GM21447 (cell line): ENCODE measurements around the gene EFNA3.

Experiments used
- ATAC-seq: cut with Tn5 transposase; IDR thresholded peaks from one replicate; pipeline ENCODE4 v1.9.1; 2021; ENCODE audit not compliant: unreplicated experiment

Gene EFNA3

DNA sequence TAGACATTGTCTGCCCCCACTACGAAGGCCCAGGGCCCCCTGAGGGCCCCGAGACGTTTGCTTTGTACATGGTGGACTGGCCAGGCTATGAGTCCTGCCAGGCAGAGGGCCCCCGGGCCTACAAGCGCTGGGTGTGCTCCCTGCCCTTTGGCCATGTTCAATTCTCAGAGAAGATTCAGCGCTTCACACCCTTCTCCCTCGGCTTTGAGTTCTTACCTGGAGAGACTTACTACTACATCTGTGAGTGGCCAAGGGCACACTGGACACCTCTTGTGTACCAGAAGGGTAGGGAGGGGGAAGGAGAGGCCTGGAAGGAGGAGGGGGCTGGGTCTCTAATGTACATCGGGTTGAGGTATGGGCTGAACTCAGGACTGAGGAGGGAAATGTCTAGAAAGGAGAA, 11.9 kb upstream of the EFNA3 start:
- ATAC-seq, result no peak

DNA sequence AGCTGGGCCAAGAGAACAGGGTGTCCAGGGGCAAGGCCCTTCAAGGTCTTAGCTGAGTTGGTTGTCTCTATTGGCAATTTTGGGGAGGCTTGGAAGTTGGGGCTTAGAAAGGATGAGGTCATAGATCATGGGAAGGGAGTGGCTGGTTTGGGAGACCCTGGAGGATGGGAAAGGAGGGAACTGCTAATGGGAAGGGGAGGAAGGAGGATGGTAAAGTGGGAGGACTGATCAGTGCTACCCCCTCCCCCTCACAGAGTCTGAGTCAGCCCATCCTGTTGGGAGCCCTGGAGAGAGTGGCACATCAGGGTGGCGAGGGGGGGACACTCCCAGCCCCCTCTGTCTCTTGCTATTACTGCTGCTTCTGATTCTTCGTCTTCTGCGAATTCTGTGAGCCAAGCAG, 10.0 kb upstream of the EFNA3 start:
- ATAC-seq, result no peak

DNA sequence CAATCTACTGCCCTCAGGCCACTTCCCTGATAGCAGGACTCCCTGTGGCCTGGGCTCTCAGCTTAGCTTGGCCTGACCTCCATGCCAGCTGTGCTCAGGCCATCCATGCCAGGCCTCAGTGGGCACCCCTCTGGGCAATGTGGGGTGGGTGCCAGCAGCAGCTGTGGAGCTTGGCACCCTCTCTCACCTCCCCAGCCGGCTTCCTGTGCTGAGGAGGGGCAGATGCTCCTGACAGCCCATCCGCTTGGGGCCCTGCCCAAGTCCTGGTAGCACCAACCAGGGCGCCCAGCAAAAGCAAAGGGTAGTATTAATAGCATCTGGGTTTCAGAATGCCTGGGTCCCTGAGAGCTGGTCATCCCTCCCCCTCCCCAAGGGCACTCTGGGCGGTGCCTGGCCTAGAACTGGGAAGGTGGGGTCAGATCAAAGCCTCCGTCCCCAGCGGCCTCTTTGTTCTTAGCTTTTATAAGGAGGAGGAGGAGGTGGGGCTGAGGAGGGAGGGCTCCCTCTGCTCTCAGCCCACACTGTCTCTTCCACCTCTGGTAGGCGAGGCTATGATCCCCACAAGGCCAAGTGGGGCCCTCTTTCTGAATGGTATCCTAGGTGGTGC, 9.0 kb upstream of the EFNA3 start:
- no peak for ATAC-seq

DNA sequence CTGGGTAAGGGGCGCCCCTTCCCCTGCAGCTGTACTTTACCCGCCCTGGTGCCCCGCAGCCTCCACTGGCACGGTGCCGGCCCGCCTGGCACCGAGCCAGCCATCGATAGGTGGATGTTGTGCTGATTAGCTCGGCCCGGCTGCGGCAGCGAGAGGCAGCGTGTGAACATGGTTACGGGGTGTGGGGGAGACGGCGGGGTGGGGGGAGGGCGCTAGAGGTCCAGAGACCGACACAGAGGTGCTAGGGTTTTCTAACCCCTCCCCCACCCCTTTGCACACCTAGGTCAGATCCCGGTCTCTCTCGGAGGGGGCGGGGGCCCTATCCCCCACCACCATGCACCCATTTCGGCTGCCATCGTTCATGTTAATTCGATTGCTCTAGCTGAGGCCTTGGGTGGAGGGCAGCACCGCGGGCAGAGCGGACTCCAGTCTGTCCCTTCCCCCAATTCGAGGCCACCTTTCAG, 8.4 kb upstream of the EFNA3 start:
- no peak for ATAC-seq

DNA sequence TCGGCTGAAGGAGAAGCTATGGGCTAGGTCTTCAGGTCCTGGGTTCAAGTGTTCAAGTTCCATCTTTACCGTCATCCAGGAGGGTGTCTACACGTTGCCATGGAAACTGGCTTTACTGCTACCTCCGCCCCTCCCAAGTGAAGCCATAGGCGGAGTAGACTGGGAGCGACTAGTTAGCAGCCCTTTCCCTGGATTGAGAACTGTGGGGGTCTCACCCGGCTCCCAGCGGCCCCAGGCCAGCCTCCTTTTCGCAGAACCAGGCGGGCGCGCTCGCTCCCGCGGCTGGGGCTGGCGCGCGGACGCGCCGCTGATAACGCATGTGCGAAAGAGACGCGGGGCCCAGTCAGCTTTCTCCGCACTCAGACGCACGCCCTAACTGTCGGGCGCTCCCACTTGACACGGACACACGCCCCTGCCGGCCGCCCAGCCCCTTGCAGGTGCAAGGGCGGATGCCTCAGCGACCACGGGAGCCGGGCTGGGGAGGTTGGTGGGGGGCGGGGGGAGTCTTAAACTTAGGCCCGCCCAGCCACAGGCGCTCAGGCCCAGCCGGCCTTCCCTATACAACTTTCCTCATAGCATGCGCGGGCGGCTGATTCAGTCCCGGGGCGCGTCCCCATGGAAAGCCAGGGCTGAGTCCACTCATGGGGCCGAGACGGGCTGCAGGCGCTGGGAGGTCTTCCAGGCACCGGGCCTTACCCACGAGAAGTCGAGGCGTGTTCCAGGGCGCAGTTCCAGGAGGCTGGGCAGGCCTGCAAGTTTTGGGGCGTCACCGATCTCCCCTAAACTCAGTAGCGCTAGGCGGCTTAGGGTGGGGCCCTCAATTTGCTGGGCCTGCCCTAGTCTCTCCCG, 7.7 kb upstream of the EFNA3 start:
- ATAC-seq, result peak; percentile 53

DNA sequence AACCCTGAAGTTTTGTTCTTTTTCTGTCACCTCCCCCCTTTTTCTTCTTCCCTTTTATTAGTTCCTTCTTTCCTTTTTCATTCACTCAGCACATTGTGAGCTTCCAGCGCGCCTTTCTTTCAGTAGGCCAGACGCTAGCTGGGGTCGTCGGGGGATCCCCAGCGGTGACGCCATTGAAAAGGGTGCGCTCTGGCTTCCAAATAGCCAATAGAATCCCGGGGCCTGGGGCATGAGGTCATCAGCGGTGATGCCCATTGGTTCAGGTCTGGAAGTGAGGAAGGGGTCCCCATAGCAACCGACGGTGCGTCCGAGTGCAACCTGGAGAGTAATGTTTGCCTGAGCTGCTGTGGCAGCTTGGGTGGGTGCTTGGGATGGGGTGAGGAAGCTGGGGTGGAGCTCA, 6.9 kb upstream of the EFNA3 start:
- no peak for ATAC-seq

DNA sequence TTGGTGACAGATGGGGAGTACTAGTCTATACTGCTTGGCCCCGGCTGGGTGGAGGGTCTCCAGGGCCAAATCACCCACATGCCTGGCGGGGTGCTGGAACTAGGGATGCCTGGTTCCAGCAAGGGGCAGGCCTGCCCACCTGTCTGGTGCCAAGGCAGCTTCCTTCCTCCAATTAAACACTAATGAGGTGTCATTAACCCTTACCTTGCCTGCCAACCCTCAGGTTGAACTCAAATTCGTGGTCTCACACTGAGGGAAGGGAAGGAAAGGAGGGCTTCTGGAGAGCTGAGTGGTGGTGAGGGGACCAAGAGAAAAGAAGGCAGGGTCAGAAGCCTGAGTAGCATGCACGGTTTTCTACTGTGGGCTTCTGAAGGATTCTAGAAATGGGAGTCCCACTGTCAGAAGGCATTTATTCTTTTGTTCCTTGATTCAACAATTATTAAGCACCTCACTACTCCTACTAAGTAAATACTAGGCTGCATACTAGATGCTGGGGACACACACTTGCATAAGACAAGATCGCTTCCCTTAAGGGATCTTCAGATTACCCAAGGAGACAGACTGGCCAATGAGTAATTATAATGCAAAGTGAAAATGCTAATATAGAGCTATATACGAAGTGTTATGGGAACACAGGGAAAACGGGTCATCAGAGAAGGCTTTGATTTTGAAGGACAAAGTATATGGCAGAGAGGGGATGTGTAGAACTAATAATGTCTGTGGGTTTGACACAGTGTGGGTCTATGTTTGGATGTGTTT, 5.9 kb upstream of the EFNA3 start:
- ATAC-seq, result no peak

DNA sequence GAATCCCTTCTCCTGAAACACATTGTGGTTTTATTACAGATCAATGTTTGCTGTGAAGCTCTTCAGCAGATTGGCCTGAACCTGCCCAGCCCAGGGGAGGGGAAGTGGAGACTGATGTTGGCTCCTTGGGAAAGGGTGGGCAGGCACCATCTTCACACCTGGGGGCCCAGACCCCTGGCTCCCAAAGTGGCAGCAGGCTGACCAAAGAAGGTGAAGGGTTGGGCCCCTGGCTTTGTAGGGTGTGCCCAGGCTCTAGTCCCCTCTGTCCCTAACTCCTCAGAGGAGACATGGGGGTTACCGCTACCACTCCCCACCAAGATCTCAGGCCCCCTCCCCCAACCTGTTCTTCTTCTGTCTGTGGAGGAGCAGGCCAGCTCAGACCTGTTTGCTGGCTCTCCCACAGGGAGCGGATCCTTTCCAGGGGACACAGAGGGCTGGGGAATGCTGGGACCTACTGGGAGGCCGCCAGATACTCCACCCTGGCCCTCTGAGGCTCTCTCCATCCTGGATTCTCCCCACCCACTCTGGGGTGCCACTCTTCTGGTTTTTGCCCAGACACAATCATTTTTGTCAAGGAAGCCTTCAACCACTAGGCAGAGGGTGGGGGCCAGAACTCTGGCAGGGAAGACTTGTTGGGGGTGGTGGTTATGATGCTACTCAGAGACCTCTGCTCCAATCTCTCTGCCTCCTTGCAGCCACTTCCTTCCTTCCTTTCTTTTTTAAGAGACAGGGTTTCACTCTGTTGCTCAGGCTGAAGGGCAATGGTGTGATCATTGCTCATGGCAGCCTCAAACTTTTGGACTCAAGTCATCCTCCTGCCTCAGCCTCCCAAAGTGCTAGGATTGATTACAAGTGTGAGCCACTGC, 5.0 kb upstream of the EFNA3 start:
- no peak for ATAC-seq

DNA sequence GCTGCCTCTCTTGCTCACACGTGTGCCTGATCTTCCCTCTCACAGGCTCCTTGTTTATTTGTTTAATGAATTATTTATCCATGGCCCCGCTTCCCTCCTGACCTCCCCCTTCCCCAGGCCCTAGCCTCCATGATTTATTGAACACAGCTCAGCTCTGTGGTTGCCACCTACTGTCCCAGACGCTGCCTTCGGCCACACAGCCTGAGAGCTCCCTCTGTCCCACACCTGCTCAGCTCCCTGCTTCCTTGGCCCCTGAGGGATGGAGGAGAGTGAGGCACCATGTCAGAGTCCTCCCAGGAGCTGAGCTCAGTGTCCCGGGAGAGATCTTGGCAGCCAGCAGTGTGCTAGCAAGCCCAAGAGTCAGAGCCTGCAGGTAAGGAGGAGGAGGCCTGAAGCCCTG, 3.1 kb upstream of the EFNA3 start:
- ATAC-seq, result no peak

DNA sequence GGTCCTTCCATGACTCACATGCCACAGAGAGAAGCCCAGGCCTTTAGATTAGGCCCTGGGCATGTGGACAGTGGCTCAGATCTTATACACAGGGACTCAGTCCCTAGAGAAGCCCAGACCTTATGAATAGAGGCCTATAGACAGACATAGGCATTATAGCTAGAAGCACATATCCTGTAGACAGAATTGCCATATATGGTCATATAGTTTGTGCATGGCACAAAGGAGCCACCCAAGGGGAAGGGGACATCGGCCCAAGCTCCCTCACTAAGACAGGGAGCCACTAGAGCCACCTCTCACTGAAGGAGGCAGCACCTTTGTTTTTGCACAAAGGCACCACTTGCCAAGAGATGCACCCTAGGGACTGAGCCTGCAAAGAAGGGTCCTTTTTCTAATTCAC, 2.3 kb upstream of the EFNA3 start:
- no peak for ATAC-seq

DNA sequence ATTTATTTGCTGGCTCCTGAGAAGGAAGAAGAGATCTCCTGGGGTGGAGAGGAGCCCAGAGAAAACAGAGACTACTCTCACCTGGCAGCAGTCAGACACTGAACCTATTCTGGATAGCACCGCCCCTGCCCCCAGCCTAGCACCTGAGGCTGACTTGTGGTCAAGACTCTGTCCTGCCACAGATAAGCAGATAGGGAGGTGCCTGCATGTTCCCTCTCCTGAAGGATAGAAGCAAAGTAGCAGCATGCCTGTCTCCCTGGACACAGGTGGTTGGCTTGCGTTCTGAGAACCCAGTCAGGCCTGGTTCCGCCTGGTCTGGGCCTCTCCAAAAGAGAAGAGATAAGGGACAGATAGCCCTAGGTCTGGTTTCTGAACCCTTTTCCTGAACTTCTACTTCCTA, 1.3 kb upstream of the EFNA3 start:
- no peak for ATAC-seq

DNA sequence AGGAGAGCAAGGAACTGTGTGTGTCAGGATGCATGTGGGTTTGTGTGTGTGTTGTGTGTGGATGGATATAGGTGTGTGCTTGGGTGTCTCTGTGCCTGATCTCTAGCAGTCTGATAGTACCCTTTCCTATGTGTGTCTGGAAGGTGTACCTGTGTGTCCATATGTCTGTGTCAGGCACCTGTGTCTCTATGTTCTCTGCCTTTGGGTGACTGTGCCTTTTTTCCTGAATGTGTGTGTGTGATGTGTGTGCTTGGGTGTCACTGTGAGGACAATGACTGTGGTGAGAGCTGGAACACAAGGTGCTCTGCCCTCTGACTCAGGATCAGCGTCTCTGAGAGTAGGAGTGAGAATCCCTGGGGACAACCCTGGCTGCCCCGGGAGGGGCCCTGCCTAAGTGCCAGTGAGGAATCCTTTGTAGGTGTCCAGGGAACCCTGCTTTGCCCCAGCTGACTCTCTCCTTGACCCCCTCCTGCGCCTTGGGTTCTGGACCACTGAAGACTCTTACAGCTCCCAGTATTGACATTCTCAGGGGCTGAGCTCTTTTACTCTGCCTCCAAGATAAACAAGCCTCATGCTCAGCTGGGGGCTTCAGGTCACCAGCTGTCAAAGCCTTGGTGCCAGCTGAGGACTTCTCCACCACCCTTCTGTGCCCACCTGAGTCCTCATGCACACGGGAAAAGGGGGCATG, 735 bp upstream of the EFNA3 start:
- ATAC-seq, result no peak

DNA sequence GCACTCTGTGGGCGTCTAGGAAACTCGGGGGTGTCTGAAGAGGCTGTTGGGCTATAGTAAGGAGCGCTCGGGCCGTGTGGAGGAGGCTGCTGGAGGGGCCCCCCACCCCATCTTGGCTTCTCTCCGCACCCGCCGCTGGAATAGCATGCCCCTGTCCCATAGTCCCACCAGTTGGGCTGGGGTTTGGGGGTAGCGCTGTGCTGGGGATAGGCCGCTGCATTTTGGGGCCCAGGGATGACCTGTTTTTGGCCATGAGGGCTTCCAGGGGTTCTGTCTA, 511 bp downstream of the EFNA3 start:
- ATAC-seq, result no peak

DNA sequence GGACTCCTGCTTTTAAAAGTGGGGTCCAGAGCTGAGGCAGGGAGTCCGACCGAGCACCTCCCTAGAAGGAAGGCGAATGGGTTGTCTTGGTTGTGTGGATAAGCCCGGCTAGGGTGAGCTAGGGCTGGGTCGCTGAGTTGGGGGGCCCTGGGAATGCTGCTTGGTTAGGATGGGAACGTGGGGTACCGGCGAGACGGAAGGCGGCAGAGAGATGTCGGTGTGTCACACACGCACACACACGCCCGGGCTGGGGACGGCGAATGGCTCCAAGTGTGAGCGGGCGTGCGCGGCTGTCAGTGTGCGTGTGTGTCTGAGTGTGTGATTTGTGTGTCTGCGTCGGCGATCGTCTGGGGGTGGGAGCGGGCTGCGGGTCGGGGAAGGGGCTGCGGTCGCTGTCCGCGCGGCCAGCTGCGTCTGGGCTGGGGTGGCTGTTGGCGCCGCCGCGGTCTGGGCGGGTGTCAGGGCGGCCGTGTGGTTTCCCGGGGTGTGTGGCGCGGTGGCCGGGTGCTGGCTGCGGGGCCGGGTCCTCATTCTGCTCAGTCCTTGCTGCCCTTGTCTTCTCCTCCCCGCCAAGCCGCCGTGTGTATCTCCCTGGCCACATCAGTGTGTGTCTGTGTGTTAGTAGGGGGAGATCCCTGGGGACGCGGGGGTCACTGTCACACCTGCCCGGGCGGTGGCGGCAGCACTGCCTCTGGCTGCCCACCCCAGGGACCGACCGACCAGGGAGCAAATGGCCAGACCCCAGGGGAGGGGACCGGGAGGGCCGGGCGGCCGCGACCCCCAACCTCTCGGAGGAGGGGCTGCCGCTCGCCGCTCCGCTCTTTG, 1.1 kb downstream of the EFNA3 start:
- ATAC-seq, result no peak

DNA sequence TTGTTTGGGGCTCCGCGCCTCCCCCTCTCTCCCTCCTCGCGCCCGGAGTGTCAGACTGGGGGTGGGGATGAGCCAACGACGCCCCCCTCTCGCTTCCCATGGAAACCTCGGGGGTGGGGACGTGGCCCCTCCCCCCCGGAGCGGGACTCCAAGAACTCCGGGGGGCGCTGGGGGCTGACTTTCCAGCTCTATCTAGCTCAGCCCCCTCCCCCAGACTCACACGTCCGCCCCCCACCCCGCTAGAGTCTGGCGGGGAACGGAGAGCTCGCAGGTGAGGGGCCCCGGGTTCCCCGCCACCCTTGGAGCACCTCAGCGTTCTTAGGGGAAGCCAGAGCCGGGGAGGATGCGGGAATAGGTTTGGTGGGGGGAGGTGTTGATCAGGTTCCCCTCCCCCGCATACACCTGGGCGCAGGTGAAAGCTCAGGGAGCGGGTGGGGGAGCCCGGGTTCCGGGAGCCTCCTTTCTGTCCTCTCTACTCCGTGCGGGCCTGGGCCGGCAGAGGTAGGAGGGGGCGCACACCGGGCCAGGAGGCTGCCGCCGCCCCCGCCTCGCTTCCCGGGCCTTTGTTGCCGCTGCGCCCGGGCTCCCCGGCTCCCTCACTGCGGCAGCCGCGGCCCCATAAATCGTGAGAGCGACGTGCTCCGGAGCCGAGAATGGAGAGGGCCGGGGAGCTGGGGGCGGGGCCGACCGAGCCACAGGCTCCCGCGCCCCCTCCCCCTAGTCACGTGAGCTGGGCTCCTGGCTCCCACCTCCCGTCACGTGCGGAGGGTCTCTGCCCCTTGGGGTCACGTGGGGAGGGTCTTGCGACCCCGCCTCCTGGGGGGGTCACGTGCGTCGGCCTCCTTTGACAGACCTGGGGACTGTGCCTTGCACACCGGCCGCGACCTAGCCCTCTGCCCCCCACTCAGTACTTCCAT, 1.9 kb downstream of the EFNA3 start:
- ATAC-seq, result no peak

DNA sequence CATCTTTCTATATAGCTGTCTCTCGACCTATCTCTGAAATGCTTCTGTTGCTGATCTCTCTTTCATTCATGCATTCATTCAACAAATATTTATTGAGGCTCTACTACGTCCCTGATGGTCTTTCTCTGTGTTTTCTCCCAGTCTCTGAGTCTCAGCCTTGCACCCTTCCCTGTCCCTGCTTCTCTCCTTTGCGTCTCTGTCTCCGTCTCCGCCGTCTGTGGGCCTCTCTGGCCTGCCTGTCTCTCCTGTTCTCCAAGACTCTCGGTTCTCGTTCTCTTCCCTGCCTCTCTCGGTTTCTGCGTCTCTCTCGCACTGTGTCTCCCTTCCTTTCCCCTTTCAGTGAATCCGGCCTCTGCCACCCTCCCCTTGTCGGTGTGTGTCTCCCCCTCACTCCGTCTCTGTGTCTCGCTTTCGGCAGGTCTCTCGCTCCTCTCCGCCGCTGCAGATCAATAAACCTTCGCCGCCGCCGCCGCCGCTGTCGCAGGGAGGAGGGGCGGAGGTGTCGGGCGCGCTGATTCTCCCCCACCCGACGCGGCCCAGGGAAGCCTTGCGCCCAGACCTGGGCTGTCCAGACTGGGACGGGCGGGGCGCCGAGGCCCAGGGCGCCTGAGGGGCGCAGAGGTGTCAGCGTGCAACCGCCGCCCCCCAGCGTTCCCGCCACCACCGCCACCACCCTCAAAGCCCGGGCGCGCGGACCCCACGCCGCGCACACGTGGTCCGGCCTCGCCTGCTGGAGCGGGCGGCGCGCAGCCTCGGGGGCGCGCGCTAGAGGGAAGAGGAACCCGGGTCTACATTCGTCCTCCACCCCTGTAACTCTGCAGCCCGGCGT, 3.0 kb downstream of the EFNA3 start:
- no peak for ATAC-seq

DNA sequence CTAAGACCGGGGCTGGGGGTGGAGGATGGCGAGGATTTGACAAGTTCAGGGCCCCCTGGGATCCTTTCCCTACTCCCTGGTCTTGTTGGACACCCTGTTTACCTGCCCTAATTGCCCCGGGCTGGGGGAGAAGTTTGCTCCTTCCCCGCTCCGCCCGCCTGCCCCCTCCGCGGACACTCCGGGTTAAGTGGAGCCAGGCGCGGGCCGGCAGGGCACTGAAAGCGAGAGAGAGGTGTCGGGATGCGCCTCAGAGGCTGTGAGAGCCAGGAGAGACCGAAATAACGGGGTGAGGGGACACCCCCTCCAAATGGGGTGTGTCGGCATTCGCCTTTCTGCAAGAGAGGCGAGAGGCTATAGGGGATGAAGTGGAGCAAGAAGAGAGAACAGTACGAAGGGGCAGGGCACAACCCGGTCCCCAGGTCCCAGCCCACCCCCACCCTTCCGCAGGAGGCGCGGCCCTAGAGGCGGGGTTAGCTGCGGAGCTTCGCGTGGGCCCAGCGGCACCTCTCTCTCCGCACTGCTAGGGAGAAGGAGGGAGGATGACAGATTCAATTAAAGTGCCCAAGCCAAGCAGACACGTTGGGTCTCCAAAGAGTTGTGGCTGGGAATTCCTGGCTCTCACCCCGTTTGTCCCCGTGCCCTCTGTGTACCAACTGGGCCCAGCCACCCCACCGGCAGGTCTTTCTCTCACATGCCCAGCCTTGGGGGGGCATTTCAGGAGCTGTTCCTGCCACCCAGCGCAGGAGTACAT, 3.8 kb downstream of the EFNA3 start:
- ATAC-seq, result no peak
